IPS-18a (cell line): Measurements from ENCODE around the gene GPR15LG.
"Not testable (repeated sequence)": the region's sequence is repeated elsewhere in the genome, so short reads cannot be mapped to it uniquely, and the experiment has no call there.

Source experiments
- H3K27ac ChIP-seq: one replicate; pipeline ENCODE4 v1.5.1; 2013; ENCODE audit warnings: low read length
- H3K27me3 ChIP-seq: one replicate; pipeline ENCODE4 v1.6.1; 2013; ENCODE audit warnings: mild to moderate bottlenecking, low read length; ENCODE audit not compliant: control insufficient read depth, insufficient read depth
- H3K36me3 ChIP-seq: one replicate; pipeline ENCODE4 v1.6.1; 2013; ENCODE audit warnings: low read depth, low read length; ENCODE audit not compliant: control insufficient read depth
- H3K4me1 ChIP-seq: one replicate; pipeline ENCODE4 v1.6.1; 2013; ENCODE audit warnings: low read depth, low read length; ENCODE audit not compliant: control insufficient read depth
- H3K4me3 ChIP-seq: one replicate; pipeline ENCODE4 v1.5.1; 2013; ENCODE audit warnings: low read length
- H3K9ac ChIP-seq: one replicate; pipeline ENCODE4 v1.6.1; 2013; ENCODE audit warnings: mild to moderate bottlenecking, low read length, moderate library complexity
- H3K9me3 ChIP-seq: one replicate; pipeline ENCODE4 v1.6.1; 2013; ENCODE audit warnings: low read depth, low read length; ENCODE audit not compliant: control insufficient read depth

The GPR15LG gene

GRCh38 chr10:84173501-84173929 lies at the start of gene GPR15LG:
Gene GPR15LG (plus strand): TSS chr10:84173801. CDS start chr10:84173852, 51 bp downstream.
- Histone ChIP-seq H3K9ac (no peak within 1 kb of the TSS), H3K4me1 (no peaks in the 10 kb centered on the region), H3K27ac (no peak within 1 kb of the TSS), H3K27me3 (no peaks in the 10 kb centered on the region), H3K36me3 (no peaks in the 10 kb centered on the region), H3K4me3 (no peak within 1 kb of the TSS), H3K9me3 (no peaks in the 10 kb centered on the region)

GRCh38 chr10:84125910-84126784 lies 47.5 kb upstream of the GPR15LG start:
- not testable (repeated sequence) for H3K9ac ChIP-seq, H3K27ac ChIP-seq, H3K4me3 ChIP-seq, H3K4me1 ChIP-seq, H3K9me3 ChIP-seq, H3K36me3 ChIP-seq
- peaks cover 12% of the 10 kb centered on the region for H3K27me3 ChIP-seq

- no peaks in the 10 kb centered on the region for H3K9me3 ChIP-seq
- H3K36me3 ChIP-seq, result no peaks in the 10 kb centered on the region
- no peak overlapping the region for H3K9ac ChIP-seq
- no peak overlapping the region for H3K4me3 ChIP-seq
- H3K27me3 ChIP-seq, result peaks cover 12% of the 10 kb centered on the region
- H3K4me1 ChIP-seq, result no peaks in the 10 kb centered on the region
- no peak overlapping the region for H3K27ac ChIP-seq
Measured at GRCh38 chr10:84126785-84127167, 46.8 kb upstream of the GPR15LG start.

- H3K27me3 ChIP-seq, result no peaks in the 10 kb centered on the region
- H3K9ac ChIP-seq, result no peak overlapping the region
- H3K9me3 ChIP-seq, result no peaks in the 10 kb centered on the region
- peaks cover 7% of the 10 kb centered on the region for H3K4me1 ChIP-seq
- no peak overlapping the region for H3K4me3 ChIP-seq
- no peaks in the 10 kb centered on the region for H3K36me3 ChIP-seq
- H3K27ac ChIP-seq, result no peak overlapping the region
Measured at GRCh38 chr10:84135836-84136235, 37.8 kb upstream of the GPR15LG start.

GRCh38 chr10:84137811-84138210 lies 35.8 kb upstream of the GPR15LG start:
- Histone ChIP-seq H3K27ac (no peak overlapping the region), H3K27me3 (no peaks in the 10 kb centered on the region), H3K9ac (no peak overlapping the region), H3K9me3 (no peaks in the 10 kb centered on the region), H3K36me3 (peaks cover 5% of the 10 kb centered on the region), H3K4me1 (peaks cover 9% of the 10 kb centered on the region), H3K4me3 (no peak overlapping the region)

- Histone ChIP-seq H3K9me3 (no peaks in the 10 kb centered on the region), H3K36me3 (peaks cover 13% of the 10 kb centered on the region), H3K27me3 (no peaks in the 10 kb centered on the region), H3K9ac (peak overlapping the region; percentile 47), H3K4me1 (peaks cover 9% of the 10 kb centered on the region), H3K27ac (peak overlapping the region; percentile 28), H3K4me3 (peak overlapping the region; percentile 84)
Measured at GRCh38 chr10:84138478-84139125, 35.0 kb upstream of the GPR15LG start.

- no peaks in the 10 kb centered on the region for H3K27me3 ChIP-seq
- H3K27ac ChIP-seq, result peak within 1 kb of the TSS; percentile 59
- no peaks in the 10 kb centered on the region for H3K9me3 ChIP-seq
- H3K36me3 ChIP-seq, result peaks cover 21% of the 10 kb centered on the region
- H3K4me1 ChIP-seq, result peaks cover 9% of the 10 kb centered on the region
- peak within 1 kb of the TSS; percentile 85 for H3K9ac ChIP-seq
- H3K4me3 ChIP-seq, result peak within 1 kb of the TSS; percentile 84
Measured at GRCh38 chr10:84139126-84140035, 34.2 kb upstream of the GPR15LG start, which contains the start of gene GHITM. Gene GHITM (plus strand): TSS chr10:84139509. CDS start chr10:84141501, 1,992 bp downstream.

- H3K27ac ChIP-seq, result peak overlapping the region; percentile 59
- no peaks in the 10 kb centered on the region for H3K9me3 ChIP-seq
- peak overlapping the region; percentile 84 for H3K4me3 ChIP-seq
- no peaks in the 10 kb centered on the region for H3K27me3 ChIP-seq
- peak overlapping the region; percentile 85 for H3K9ac ChIP-seq
- peaks cover 9% of the 10 kb centered on the region for H3K4me1 ChIP-seq
- H3K36me3 ChIP-seq, result peaks cover 27% of the 10 kb centered on the region
Measured at GRCh38 chr10:84140036-84140379, 33.6 kb upstream of the GPR15LG start.

GRCh38 chr10:84147347-84147746 lies 26.3 kb upstream of the GPR15LG start:
- Histone ChIP-seq H3K4me3 (no peak overlapping the region), H3K27me3 (no peaks in the 10 kb centered on the region), H3K36me3 (peaks cover 91% of the 10 kb centered on the region), H3K9me3 (no peaks in the 10 kb centered on the region), H3K27ac (no peak overlapping the region), H3K4me1 (no peaks in the 10 kb centered on the region), H3K9ac (no peak overlapping the region)

GRCh38 chr10:84148006-84148597 lies 25.5 kb upstream of the GPR15LG start:
- not testable (repeated sequence) for H3K27me3 ChIP-seq, H3K27ac ChIP-seq, H3K4me3 ChIP-seq, H3K9me3 ChIP-seq, H3K9ac ChIP-seq, H3K4me1 ChIP-seq
- peaks cover 91% of the 10 kb centered on the region for H3K36me3 ChIP-seq

- H3K27ac ChIP-seq, result no peak overlapping the region
- H3K4me1 ChIP-seq, result no peaks in the 10 kb centered on the region
- peaks cover 85% of the 10 kb centered on the region for H3K36me3 ChIP-seq
- no peaks in the 10 kb centered on the region for H3K9me3 ChIP-seq
- no peak overlapping the region for H3K4me3 ChIP-seq
- no peaks in the 10 kb centered on the region for H3K27me3 ChIP-seq
- no peak overlapping the region for H3K9ac ChIP-seq
Measured at GRCh38 chr10:84149854-84150253, 23.7 kb upstream of the GPR15LG start.
